ENCODE results near the gene ABCA6.

Gene ABCA6

DNA sequence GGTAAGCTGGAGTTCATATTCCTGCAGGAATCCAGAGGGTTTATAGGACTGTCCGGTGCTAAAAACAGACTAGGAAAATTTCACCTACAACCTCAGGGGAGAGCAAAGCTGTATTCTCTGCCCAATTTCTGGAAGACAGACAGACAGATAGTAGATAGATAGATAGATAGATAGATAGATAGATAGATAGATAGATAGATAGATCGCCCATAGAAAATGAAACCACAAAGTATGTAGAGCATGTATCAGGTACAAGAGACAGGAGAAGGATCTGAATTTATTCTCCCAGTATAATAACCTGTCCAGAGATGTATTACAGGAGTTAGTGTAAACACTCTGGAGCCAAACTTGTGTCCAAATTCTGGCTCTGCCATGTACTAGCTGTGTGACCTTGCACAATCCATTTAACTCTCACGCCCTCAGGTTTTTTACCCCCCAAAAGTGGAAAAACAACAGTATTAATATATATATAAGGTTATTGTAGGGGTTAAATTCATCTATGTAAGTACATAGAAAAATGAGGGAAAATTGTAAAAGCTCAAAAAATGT, 2.1 kb upstream of the ABCA6 start:
- no peak overlapping the region for H3K4me3 ChIP-seq (ENCODE audit: low read depth, low read length)
- DNase-seq (ENCODE audit: low read depth, low spot score), result no peak
- ChIA-PET POLR2A (no interaction called here), CTCF (no interaction called here)
- TF ChIP-seq, protein P1, sequence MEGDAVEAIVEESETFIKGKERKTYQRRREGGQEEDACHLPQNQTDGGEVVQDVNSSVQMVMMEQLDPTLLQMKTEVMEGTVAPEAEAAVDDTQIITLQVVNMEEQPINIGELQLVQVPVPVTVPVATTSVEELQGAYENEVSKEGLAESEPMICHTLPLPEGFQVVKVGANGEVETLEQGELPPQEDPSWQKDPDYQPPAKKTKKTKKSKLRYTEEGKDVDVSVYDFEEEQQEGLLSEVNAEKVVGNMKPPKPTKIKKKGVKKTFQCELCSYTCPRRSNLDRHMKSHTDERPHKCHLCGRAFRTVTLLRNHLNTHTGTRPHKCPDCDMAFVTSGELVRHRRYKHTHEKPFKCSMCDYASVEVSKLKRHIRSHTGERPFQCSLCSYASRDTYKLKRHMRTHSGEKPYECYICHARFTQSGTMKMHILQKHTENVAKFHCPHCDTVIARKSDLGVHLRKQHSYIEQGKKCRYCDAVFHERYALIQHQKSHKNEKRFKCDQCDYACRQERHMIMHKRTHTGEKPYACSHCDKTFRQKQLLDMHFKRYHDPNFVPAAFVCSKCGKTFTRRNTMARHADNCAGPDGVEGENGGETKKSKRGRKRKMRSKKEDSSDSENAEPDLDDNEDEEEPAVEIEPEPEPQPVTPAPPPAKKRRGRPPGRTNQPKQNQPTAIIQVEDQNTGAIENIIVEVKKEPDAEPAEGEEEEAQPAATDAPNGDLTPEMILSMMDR (IDR thresholded peaks at IDR 0.05; ENCODE audit: insufficient read depth, low read length, missing control alignments), result no peak

DNA sequence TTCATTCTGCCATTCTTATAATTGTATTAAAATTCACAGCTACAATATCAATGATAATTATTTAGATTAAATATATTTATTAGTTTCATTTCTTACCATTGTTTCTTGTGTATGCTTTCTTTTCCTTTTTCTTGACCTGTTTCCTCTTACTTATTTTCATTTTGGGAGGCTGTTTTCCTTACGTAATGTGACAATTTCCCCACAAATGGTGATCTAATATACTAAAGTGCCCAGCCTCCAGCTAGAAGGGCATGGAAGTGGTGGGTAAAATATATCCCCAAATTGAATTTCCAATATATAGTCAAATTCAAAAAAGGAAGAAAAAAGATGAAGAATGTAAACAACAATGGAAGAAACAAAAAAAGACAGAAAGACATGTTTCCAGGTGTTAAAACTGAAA, 1.5 kb upstream of the ABCA6 start:
- DNase-seq (ENCODE audit: low read depth, low spot score), result no peak
- TF ChIP-seq, protein P1 (IDR thresholded peaks at IDR 0.05; ENCODE audit: insufficient read depth, low read length, missing control alignments), result no peak
- no peak overlapping the region for H3K4me3 ChIP-seq (ENCODE audit: low read depth, low read length)
- CTCF ChIA-PET, result no interaction called here
- POLR2A ChIA-PET, result no interaction called here

DNA sequence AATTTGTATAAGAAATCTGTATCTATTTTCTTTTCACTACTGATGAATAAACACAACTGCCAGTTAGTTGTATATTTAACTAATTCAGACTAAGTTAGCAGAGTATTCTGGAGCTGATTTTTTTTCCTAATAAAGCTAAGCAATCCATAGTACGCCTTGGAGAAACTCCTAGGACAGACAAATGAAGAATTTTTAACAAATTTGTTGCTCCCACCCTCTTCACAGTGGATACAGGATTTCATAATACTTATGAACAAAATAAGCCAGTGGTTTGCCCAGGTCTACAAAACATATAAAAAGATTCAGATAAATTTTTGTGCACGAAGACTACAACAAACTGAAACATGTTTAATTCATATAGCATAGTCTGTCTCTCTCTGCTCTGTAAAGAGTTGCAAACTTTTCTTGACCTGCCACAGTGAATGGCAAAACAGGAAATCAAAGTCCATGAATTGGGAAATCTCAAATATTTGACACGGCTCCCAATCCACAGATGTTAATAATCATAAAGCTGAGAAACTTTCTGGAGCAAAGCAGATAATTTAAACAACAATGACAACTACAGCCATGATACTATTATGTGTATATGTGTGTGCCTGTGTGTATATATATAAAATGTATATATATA, 594 bp upstream of the ABCA6 start:
- H3K4me3 ChIP-seq (ENCODE audit: low read depth, low read length), result no peak overlapping the region
- TF ChIP-seq, protein P1 (IDR thresholded peaks at IDR 0.05; ENCODE audit: insufficient read depth, low read length, missing control alignments), result no peak
- DNase-seq (ENCODE audit: low read depth, low spot score), result peak; percentile 16
- CTCF ChIA-PET, result no interaction called here
- POLR2A ChIA-PET, result no interaction called here

DNA sequence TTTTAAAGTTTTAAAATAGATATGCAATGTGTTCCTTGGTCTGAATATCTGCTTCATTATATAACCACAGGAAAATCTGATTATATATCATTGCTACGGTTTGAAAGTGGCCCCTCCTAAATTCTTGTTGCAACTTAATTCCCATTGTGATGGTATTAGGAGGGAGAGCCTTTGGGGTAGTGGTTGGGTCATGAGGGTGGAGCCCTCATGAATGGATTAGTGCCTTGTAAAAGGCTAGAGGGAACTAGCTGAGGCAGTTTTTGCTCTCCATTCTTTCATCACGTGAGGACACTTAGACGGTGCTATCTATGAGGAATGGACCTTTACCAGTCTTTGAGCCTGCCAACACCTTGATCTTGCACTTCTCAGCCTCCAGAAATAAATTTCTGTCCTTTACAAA, 7.6 kb downstream of the ABCA6 start:
- no peak overlapping the region for H3K4me3 ChIP-seq (ENCODE audit: low read depth, low read length)
- DNase-seq (ENCODE audit: low read depth, low spot score), result no peak
- POLR2A ChIA-PET, result no interaction called here
- TF ChIP-seq, protein P1 (IDR thresholded peaks at IDR 0.05; ENCODE audit: insufficient read depth, low read length, missing control alignments), result no peak
- CTCF ChIA-PET, result no interaction called here

DNA sequence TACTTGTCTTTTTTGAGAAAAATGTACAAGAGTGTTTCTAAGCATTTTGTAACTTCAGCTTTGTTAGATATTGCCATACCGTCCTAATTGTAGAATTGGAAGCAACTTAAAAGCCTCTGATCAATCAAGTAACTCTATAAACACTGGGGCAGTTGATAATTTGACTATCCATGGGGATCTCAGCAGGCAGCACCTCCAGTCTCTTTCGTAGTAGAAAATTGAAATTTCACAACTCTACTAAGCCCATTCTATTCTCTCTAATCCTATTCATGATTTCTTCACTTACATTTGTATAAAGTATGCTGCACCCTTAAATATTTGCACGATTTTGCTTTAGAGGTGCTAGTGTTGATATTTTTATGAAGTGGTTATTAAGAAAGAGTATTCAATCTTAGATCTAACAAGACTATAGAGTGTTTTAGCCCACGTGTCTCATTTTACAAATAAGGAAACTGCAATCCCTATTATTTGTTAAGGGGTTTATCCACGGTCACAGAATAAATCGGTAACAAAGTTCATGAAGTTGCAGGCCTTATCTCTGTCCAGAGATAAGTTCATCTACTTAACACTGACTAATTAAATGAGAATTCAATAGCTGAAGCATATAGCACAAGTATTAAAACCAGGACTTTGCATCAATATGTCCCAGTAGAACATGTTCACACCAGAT, 10.9 kb downstream of the ABCA6 start:
- H3K4me3 ChIP-seq (ENCODE audit: low read depth, low read length), result no peak overlapping the region
- no peak for DNase-seq (ENCODE audit: low read depth, low spot score)
- POLR2A ChIA-PET, result no interaction called here
- CTCF ChIA-PET, result no interaction called here
- TF ChIP-seq, protein P1 (IDR thresholded peaks at IDR 0.05; ENCODE audit: insufficient read depth, low read length, missing control alignments), result no peak

DNA sequence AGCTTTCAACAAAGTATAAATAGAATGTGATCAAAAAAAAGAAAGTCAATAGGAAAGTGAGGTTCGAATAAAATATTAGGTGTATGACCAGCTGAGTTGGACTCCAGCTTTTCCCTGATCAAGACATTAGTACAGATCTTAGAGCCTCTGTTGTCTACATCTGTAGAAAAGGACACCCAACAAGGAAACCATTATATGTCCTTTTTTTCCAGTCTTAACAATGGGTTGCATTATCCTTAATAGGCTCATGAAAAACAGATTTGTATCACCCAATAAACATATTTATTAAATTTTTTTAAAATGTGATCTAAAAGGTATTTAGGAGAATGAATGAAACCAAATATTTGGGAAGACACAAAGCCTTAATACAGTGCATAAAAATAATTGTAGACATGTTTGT, 18.1 kb downstream of the ABCA6 start:
- ChIA-PET CTCF (no interaction called here), POLR2A (no interaction called here)
- H3K4me3 ChIP-seq (ENCODE audit: low read depth, low read length), result no peak overlapping the region
- DNase-seq (ENCODE audit: low read depth, low spot score), result no peak
- TF ChIP-seq, protein P1 (IDR thresholded peaks at IDR 0.05; ENCODE audit: insufficient read depth, low read length, missing control alignments), result no peak
